Astrocyte of the cerebellum (primary cell): Measurements from ENCODE around the gene CLASP1.

Experiments
- DNase-seq: peaks from one replicate; pipeline ENCODE4 v3.0.0-alpha.2; 2011; ENCODE audit warnings: low read depth
- H3K4me3 ChIP-seq: 2 replicates; pipeline ENCODE4 v1.5.1; 2011; ENCODE audit warnings: mild to moderate bottlenecking, low read depth, low read length, moderate library complexity
- CTCF ChIP-seq: IDR thresholded peaks from 2 replicates; pipeline ENCODE4 v1.5.1; 2012; ENCODE audit warnings: low read length, low read depth, moderate library complexity, mild to moderate bottlenecking; ENCODE audit errors: missing control alignments
- in situ Hi-C: cut with HindIII; loops from 2 replicates; pipeline ENCODE4 v1.10.0; 2017; ENCODE audit warnings: low sequenced_read_pairs

The CLASP1 gene

GRCh38 chr2:121475811-121476571 is 173.3 kb downstream of the CLASP1 start:
- H3K4me3 ChIP-seq, result no peak overlapping the region
- TF ChIP-seq CTCF, result no peak
- in situ Hi-C loops, result loop anchor here (10.0 kb wide), 1 partner anchor 51 kb away; no protein-coding TSS in a partner anchor
- no peak for DNase-seq

- TF ChIP-seq CTCF, result no peak
- in situ Hi-C loops, result loop anchor here (10.0 kb wide), 1 partner anchor 49 kb away; no protein-coding TSS in a partner anchor
- no peak for DNase-seq
- H3K4me3 ChIP-seq, result no peak overlapping the region
Measured at GRCh38 chr2:121473512-121473911, 175.8 kb downstream of the CLASP1 start.

GRCh38 chr2:121472470-121472993 is 176.7 kb downstream of the CLASP1 start:
- in situ Hi-C loops, result loop anchor here (10.0 kb wide), 1 partner anchor 48 kb away; no protein-coding TSS in a partner anchor
- DNase-seq, result no peak
- TF ChIP-seq CTCF, result no peak
- H3K4me3 ChIP-seq, result no peak overlapping the region

- no peak for TF ChIP-seq CTCF
- peak; percentile 80 for DNase-seq
- in situ Hi-C loops, result loop anchor here (10.0 kb wide), 1 partner anchor 47 kb away; no protein-coding TSS in a partner anchor
- H3K4me3 ChIP-seq, result no peak overlapping the region
Measured at GRCh38 chr2:121471532-121472469, 177.5 kb downstream of the CLASP1 start.

- no peak overlapping the region for H3K4me3 ChIP-seq
- no peak for DNase-seq
- TF ChIP-seq CTCF, result no peak
- in situ Hi-C loops, result loop anchor here (10.0 kb wide), 1 partner anchor 46 kb away; no protein-coding TSS in a partner anchor
Measured at GRCh38 chr2:121470917-121471316, 178.3 kb downstream of the CLASP1 start.

- in situ Hi-C loops, result no loop called here
- DNase-seq, result no peak
- no peak overlapping the region for H3K4me3 ChIP-seq
- TF ChIP-seq CTCF, result no peak
Measured at GRCh38 chr2:121469356-121469755, 179.9 kb downstream of the CLASP1 start.
